COLO829 (cell line): Measurements from ENCODE around the gene CDK14.
A peak's percentile ranks its signal among the peaks of the same experiment; 100 is the strongest.
"Not testable (repeated sequence)": the region's sequence is repeated elsewhere in the genome, so short reads cannot be mapped to it uniquely, and the experiment has no call there.

Experiments used
- DNase-seq: peaks from one replicate; pipeline ENCODE4 v3.0.0; 2012; ENCODE audit warnings: low spot score

The CDK14 gene

DNA sequence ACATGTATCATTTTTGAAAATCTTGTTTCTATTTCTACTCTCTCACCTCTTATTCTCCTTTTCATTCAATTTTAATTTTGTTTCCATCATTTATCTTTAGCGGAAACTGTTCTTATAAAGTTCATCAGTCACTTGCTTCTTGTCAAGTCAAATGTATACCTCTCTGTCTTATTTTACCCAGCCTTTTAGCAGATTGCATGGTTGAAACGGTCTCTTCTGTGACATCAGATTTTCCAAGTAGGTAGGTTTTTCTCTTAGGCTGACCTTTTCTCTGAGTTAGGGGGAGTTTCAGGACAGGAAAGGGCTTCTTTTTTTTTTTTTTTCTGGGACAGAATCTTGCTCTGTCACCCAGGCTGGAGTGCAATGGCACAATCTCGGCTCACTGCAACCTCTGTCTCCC, 195.5 kb downstream of the CDK14 start:
- no peak for DNase-seq

DNA sequence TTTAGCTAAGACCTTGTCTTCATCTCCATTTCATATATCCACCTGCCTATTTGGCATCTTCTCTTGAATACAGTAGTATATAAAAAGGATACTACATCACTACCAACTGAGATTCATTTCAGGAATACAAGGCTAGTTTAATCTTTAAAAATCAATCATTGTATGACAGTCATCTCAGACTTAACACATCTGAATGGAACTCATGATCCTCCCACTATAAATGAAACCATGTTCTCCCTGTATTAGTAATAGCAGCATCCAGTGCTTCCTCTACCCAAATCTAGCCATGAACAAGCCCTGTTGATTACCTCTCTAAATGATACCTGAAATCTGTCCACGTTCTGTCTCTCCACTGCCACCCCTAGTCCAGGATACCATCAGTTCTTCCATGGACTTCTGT, 196.2 kb downstream of the CDK14 start:
- DNase-seq = no peak

DNA sequence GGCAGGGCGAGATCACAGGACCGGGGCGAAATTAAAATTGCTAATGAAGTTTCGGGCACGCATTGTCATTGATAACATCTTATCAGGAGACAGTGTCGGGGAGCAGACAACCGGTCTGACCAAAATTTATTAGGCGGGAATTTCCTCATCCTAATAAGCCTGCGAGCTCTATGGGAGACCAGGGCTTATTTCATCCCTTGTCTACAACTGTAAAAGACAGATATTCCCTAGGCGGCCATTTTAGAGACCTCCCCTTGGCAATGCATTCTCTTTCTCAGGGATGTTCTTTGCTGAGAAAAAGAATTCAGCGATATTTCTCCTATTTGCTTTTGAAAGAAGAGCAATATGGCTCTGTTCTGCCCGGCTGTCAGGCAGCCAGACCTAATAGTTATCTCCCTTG, 198.1 kb downstream of the CDK14 start:
- DNase-seq = not testable (repeated sequence)

DNA sequence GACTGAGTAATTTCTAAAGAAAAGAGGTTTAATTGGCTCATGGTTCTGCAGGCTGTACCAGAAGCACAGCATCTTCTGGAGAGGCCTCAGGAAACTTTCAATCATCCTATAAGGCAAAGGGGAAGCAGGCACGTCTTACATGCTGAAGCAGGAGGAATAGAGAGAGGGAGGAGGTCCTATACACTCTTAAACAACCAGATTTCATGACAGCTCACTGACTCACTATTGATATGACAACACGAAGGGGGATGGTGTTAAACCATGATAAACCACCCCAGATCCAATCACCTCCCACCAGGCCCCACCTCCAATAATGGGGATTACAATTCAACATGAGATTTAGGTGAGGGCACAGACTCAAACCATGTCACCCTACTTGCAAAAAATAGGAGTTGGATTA, 201.5 kb downstream of the CDK14 start:
- no peak for DNase-seq

DNA sequence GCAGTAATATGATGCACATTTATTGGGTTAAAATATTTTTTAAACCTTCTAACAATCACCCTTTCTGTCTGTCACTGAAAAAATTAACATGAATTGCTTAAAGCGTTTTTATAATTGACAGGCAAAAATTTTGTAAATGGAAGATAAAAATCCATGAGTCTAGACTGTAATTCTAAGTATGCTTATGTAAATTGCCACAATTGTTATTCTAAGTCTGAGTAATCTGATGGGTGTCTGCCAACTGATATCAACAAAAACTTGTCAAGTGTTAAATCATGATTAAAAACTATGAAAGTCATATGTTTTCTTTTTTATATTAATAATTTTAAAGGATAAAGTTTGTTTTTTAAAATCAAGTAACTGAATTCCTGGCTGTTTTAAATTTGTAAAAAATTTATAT, 208.2 kb downstream of the CDK14 start:
- no peak for DNase-seq

DNA sequence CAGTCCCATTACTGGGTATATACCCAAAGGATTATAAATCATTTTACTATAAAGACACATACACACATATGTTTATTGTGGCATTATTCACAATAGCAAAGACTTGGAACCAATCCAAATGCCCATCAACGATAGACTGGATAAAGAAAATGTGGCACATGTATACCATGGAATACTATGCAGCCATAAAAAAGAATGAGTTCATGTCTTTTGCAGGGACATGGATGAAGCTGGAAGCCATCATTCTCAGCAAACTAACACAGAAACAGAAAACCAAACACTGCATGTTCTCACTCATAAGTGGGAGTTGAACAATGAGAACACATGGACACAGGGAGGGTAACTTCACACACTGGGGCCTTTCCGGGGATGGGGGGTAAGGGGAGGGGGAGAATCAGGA, 219.4 kb downstream of the CDK14 start:
- not testable (repeated sequence) for DNase-seq

DNA sequence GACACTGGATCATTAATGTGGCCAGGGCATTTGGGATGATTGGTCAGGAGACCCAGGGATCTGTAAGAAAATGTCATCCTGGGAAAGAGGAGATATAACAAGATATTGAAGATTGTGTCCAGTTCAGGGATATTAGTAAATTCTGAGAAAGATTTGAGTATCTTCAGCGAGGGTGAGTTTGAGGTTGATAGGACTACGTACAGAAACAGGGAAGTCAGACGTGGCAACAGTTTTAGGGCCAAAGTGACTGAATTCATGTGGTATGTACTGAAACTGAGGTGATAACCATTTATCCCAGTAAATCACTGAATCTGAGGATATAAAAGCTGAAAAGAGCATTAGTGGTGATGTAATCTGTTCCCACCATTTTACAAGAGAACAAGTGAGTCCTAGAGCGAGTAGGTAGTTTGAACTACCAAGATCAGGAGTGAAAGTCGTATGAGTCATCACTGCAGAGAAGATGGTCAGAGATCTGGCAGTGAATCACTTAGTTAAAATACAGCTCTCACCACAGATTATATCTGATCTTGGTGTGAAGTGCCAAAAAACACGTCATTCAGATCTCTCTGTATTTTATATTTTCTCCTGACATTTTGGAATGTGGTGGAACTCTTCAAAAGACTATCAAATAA, 220.5 kb downstream of the CDK14 start:
- peak; percentile 84 for DNase-seq

DNA sequence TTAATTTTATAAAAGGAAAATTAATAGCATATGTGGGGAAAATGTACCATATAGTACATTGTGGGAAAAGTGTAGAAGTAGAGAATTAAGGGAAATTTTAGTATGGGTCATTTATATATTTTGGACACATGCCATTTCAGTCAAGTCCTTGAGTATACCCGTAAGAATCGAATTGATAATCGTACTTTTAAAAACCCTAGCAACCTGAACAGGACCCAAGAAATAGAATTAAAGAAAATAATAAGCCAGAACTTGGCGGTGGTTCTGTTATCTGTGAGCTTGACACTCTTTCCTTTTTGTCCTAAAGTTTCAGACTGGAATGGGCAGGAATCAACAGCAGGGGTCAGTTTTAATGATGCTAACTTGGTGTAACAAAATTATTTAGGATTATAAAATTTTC, 221.0 kb downstream of the CDK14 start:
- no peak for DNase-seq

DNA sequence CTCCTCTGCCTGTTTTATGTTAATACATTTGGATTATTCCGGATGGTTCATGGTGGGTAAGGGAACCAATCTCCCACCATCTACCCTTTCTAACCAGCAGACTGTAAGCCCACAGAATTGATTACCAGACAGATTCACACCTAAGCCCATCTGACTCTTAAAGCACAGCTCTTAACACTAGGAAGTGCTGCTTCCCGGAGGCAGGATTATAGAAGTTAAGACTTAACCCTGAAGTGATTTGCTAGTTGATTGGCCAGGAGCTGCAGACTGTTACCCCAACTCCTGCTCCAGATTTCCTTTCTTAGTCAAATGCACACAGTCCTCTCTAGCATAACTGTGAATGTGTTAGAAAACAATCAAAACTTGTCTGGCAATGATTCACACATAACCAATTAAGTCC, 221.7 kb downstream of the CDK14 start:
- no peak for DNase-seq

DNA sequence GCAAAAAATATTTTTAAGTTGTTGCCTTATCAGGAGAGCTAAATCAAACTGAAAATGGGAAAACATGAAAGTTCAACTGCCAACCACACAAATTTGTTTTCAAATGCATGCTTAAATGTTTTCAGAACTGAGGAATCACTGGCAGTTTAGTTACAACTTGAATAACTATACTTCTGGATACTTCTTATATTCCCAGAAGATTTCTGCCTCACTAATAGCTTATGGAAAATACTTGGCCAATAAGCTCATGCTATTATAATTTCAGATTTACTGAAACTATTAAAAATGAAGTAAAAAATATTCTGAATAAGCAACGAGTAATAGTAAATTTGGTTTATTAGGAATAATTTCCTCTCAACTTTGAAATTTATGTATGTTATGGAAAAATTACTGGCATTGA, 222.2 kb downstream of the CDK14 start:
- no peak for DNase-seq

DNA sequence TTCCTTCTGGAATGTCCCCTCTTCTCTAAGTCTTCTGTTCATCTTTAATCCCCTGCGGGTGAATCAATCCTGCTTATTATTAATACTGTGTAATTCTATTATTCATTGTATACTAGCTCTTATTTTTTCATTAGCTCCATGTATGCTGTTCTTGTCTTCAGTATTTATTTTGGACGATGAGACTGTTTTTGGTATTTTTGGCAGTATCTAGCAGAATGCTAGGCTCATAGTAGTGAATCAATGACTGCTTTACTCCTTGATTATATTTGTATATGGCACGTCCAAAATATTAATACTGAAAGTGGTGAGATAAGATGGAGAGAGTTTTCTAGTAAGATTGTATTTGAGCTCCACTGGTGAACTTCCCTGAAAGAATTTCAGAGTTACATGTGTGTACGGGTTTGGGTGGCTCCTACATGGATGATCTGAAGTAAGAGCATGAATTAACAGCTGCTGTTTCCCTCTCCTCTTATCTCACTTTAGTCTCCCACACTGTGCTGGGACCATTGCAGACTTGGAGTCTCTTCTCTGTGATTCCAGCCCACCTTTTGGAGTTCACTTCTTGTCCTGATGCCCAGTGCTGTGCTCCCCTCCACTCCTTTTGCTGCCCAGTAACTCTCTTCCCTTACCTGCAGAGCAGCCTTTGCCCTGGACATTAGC, 226.0 kb downstream of the CDK14 start:
- DNase-seq = no peak

DNA sequence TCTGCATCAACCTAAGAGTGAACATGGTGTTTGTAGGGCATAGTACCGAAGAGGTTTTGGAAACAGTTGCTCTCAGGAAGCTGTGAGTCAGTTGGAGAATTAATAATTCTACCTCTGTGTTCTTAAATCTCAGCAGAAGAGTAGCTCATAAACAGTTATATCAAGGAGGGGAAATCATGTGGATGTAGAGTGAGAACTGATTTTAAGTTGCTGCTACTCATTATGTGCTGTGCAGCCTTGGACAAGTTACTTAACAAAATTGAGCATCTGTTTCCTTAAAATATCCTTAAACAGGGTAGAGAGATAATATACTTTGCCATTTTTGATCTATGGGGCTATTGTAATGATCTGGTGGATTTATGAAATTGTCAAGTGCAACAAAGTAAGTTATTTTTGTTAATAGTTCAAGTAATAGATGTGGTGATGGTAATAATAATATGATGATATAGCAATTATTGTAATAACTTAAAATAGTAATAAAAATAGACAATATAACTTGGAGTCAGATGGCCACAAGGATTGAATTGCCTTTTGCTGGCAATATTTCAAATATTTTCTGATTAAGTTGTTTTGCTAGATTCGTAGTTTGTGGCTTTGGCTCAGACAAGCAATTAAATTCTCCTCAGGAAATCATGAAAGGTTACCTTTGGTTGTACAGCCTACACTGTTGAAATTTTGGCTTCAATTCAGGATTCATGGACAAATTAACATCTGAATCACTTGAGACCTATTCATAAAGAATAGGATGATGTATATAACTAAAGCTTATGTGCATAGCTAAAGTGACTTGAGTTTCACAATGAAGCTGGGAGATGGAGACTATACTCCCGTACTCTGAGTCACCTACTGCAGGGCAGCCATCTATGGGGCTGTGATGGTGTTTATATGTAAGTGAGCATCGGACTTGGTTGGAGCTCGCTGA, 228.5 kb downstream of the CDK14 start:
- DNase-seq = peak; percentile 88

DNA sequence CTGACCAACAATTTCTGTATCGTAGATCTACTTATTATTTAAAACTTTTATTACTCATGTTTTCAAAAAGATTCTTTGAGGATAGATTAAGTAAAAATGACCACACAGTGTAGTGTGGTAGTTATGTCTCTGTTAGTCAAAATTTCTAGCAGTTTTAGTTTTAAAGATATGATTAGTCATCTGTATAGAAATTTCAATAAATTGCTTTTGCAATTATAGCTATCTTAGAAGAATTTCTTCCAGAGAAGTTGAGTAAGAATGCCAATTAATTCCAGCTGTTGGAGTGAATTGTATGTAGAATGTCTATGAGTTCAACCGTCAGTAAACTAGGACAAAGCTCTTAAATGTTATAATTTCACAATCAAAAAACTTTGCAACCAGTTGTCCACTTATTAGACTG, 229.7 kb downstream of the CDK14 start:
- no peak for DNase-seq

DNA sequence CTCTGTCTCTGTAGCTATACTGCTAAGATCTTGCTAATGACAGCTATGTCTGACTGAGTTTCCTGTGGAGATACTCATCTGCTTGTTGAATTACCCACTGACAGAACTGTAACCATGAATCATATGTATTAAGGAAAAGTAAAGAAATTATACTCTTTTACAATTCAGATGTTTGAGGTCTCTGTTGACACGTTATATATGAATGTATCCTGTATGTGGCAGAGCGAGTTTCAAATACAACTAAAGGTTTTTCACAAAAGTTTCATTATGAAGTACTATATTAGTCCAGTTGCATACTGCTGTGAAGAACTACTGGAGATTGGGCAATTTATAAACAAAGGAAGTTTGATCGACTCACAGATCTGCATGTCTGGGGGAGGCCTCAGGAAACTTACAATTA, 232.5 kb downstream of the CDK14 start:
- no peak for DNase-seq

DNA sequence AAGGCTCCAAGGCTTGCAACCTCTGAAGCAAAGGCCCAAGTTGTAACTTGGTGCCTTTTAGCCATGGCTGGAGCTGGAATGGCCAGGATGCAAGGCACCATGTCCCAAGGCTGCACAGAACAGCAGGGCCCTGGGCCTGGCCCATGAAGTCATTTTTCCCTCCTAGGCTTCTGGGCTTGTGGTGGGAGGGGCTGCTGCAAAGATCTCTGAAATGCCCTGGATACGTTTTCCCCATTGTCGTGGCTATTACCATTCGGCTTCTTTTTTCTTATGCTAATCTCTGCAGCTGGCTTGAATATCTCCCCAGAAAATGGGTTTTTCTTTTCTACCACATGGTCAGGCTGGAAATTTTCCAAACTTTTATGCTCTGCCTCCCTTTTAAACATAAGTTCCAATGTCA, 234.2 kb downstream of the CDK14 start:
- no peak for DNase-seq

DNA sequence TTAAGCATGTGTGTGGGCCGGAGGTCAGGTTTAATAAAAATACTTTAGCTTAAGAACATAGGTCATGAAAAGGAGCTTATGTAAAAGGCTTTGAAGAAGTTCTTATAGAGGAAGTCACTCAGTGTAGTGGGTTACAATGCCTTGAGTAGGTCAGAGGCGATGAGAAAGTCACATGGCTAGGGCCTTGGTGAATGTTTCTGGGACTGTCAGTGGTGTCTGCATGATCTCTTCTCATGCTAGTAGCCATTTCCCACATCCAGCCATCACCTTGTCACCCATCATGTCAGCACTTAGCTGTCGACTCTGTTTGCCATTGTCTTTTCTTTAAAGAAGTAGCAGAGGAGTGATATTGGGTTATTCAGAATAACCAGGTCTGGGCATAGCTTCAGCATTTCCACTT, 236.6 kb downstream of the CDK14 start:
- no peak for DNase-seq

DNA sequence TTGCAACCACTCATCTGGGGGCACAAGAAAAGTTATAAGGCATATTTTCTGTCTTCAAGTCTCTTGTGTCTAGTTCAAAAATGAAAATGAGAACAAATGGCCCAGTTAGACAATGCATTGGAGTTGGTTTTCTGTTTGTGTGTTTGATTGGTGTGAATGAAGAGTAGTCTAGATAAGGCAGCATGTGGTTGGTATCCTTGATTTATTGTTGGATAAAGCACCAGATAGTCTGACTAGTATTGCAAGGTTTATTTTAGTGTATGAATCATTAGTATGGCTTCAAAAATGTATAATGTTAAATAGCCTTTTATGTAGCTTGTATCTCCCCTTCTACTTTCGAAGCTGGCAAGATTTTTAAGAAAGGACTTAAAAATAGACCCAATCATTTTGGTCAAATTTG, 237.3 kb downstream of the CDK14 start:
- no peak for DNase-seq

DNA sequence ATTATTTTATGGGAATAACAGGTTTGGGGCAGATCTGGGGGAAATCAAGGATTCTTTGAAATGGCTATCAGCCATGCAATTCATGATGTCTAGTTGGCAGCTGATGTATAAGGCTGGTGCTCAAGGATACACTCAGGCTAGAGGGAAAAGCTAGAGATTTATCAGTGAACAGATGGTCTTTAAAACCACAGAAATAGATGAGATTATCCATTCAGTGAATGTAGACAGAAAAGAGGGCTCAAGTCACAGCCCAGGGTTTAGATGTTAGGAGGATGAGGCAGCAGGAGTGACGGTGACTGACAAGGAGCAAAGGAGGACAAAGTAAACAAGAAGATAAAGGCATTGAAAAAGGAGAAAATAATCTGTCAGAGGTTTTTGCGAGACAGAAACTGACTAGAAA, 238.7 kb downstream of the CDK14 start:
- no peak for DNase-seq

DNA sequence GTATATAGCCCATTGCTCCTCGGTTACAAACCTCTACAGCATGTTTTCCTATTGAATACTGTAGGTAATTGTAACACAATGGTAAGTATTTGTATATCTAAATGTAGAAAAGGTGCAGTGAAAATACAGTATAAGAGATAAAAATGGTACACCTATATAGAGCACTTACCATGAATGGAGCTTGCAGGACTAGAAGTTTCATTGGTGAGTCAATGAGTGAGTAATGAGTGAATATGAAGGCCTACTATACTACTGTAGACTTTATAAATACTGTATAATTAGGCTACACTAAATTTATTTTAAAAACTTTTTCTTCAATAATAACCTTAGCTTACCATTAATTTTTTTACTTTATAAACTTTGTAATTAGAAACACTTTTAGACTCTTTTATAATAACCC, 239.7 kb downstream of the CDK14 start:
- no peak for DNase-seq

DNA sequence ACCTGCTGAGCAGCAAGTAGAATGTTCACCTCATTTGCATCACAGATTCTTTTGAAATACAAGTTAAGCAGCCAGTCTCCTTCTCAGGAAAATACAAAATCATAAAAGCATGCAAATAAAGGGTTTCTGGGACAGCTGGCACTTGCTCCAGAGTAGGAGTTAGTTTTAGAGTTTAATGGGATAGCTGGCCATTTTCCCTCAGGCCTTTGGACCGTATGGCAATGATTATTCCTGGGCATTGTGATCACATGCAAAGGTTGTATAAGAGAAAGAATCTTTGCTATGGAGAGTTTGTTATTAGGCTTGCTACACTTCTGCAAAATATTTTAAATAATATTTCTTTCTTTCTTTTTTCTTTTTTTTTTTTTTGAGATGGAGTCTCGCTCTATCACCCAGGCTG, 240.8 kb downstream of the CDK14 start:
- DNase-seq = no peak

DNA sequence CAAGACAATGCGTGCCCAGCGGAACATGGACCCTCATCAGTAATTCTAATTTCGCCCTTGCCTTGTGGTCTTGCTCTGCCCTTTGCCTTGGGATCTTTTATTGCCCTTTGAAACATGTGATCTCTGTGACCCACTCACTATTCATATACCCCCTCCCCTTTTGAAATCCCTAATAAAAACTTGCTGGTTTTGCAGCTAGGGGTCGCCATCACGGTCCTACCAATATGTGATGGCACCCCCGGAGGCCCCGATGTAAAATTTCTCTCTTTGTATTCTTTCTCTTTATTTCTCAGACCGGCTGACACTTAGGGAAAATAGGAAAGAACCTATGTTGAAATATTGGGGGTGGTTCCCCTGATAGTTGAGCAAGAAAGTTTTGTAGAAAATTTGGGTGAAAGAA, 242.7 kb downstream of the CDK14 start:
- DNase-seq = no peak

DNA sequence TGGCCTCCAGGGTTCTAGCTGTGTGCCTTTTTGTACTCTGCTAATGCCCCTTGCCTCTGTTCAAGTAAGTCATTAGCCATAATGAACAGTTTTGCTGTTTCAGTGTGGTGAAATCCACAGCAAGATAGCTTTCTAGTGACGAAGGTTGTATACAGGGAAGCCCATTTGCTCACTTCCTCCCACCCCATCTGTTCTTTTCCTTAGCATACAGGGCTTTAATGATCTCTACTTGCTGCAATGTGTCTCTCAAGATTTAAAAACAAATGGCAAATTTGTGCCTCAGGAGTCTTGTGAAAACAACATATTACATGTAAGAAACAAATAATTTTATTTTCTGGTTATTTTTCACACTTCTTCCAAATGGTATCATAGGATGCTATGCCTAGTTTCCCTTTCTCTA, 243.2 kb downstream of the CDK14 start:
- no peak for DNase-seq

DNA sequence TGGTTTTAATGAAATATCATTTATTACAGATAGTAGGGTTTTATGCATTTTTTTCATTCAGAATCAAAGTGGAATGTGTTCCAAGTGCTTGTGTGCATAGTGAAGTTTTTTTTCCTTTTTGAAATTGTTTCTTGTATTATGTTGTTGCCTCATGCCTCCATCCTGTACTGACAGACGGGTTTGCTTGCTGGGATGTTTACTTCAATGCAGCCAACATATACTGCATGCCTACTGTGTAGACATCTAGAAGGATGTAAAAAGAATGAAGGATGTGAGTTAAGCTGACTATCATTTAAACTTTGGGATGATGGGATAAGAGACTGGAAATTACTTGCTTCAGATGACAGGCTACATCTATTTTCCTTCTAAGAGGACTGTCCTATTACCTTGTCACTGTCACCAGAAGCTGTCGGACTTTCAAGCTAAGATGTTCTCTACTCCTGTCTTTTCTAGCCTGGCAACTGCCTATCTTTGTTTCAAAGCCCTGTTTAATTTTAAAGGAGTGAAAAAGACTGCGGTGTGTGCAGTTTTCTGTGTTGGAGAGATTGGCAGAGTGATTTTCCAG, 243.7 kb downstream of the CDK14 start:
- no peak for DNase-seq
